ENCODE results near the gene DDTL. TPM values are rescaled to one million over a fixed set of nuclear protein-coding genes. Genes with fewer than 3 reads are reported as not detected.

Gene DDTL
- total RNA-seq, 1 experiment from 2014 or later = 1.1 TPM

- H3K27me3 ChIP-seq (replicated peaks) = no peaks in the 10 kb centered on the region
- DNase-seq (ENCODE audit: low read depth in 1 of 2, low spot score in 2 of 2) = no peak
- H3K36me3 ChIP-seq = no peaks in the 10 kb centered on the region
- H3K4me1 ChIP-seq (replicated peaks) = peaks cover 6% of the 10 kb centered on the region
- H3K9me3 ChIP-seq (replicated peaks) = 0 out of 2 replicates have a peak, but pooled peaks cover 3% of the 10 kb centered on the region
- no peak within 1 kb of the TSS for H3K4me3 ChIP-seq
- H3K27ac ChIP-seq = no peak within 1 kb of the TSS
Observed at GRCh38 chr22:24005201-24005600, 38.5 kb downstream of the DDTL start, which contains the start of gene GSTT4. GSTT4 (minus strand) TSS chr22:24005453; CDS start chr22:24005356, 97 bp downstream.

GRCh38 chr22:24006207-24006913 lies 39.7 kb downstream of the DDTL start:
- no peak overlapping the region for H3K4me3 ChIP-seq
- peaks cover 2% of the 10 kb centered on the region; the same call in 1 of the 2 replicates for H3K36me3 ChIP-seq
- H3K9me3 ChIP-seq (replicated peaks) = 0 out of 2 replicates have a peak, but pooled peaks cover 3% of the 10 kb centered on the region
- DNase-seq (ENCODE audit: low read depth in 1 of 2, low spot score in 2 of 2) = no peak
- no peak overlapping the region for H3K27ac ChIP-seq
- peaks cover 2% of the 10 kb centered on the region for H3K4me1 ChIP-seq (replicated peaks)
- no peaks in the 10 kb centered on the region for H3K27me3 ChIP-seq (replicated peaks)

GRCh38 chr22:24006914-24007214 lies 40.2 kb downstream of the DDTL start:
- no peaks in the 10 kb centered on the region for H3K4me1 ChIP-seq (replicated peaks)
- H3K9me3 ChIP-seq (replicated peaks) = 0 out of 2 replicates have a peak, but pooled peaks cover 3% of the 10 kb centered on the region

GRCh38 chr22:24007253-24008021 lies 40.7 kb downstream of the DDTL start:
- H3K27me3 ChIP-seq (replicated peaks) = no peaks in the 10 kb centered on the region
- no peak for DNase-seq (ENCODE audit: low read depth in 1 of 2, low spot score in 2 of 2)
- peaks cover 3% of the 10 kb centered on the region; the same call in 1 of the 2 replicates for H3K36me3 ChIP-seq
- 0 out of 2 replicates have a peak, but pooled peaks cover 3% of the 10 kb centered on the region for H3K9me3 ChIP-seq (replicated peaks)
- peaks cover 4% of the 10 kb centered on the region for H3K4me1 ChIP-seq (replicated peaks)
- H3K27ac ChIP-seq = no peak overlapping the region
- H3K4me3 ChIP-seq = no peak overlapping the region

More at GRCh38 chr22:24006914-24007214, 40.2 kb downstream of the DDTL start:
- Histone ChIP-seq H3K27me3 (replicated peaks) (no peaks in the 10 kb centered on the region), H3K27ac (no peak overlapping the region), H3K4me3 (no peak overlapping the region), H3K36me3 (peaks cover 3% of the 10 kb centered on the region; the same call in 1 of the 2 replicates)
- DNase-seq (ENCODE audit: low read depth in 1 of 2, low spot score in 2 of 2) = no peak

GRCh38 chr22:24008022-24008283 lies 41.3 kb downstream of the DDTL start:
- Histone ChIP-seq H3K4me3 (no peak overlapping the region), H3K4me1 (replicated peaks) (peaks cover 6% of the 10 kb centered on the region), H3K36me3 (peaks cover 3% of the 10 kb centered on the region; the same call in 1 of the 2 replicates), H3K9me3 (replicated peaks) (0 out of 2 replicates have a peak, but pooled peaks cover 3% of the 10 kb centered on the region), H3K27ac (no peak overlapping the region), H3K27me3 (replicated peaks) (no peaks in the 10 kb centered on the region)
- DNase-seq (ENCODE audit: low read depth in 1 of 2, low spot score in 2 of 2) = no peak

- Histone ChIP-seq H3K36me3 (peaks cover 3% of the 10 kb centered on the region; the same call in 1 of the 2 replicates), H3K9me3 (replicated peaks) (0 out of 2 replicates have a peak, but pooled peaks cover 3% of the 10 kb centered on the region), H3K27me3 (replicated peaks) (no peaks in the 10 kb centered on the region), H3K4me3 (no peak overlapping the region), H3K27ac (no peak overlapping the region), H3K4me1 (replicated peaks) (peaks cover 6% of the 10 kb centered on the region)
- no peak for DNase-seq (ENCODE audit: low read depth in 1 of 2, low spot score in 2 of 2)
Observed at GRCh38 chr22:24008381-24009226, 41.9 kb downstream of the DDTL start.

GRCh38 chr22:24009227-24010017 lies 42.7 kb downstream of the DDTL start:
- Histone ChIP-seq H3K9me3 (replicated peaks) (0 out of 2 replicates have a peak, but pooled peaks cover 3% of the 10 kb centered on the region), H3K27me3 (replicated peaks) (no peaks in the 10 kb centered on the region), H3K27ac (no peak overlapping the region), H3K4me3 (no peak overlapping the region), H3K36me3 (peaks cover 3% of the 10 kb centered on the region; the same call in 1 of the 2 replicates), H3K4me1 (replicated peaks) (peaks cover 6% of the 10 kb centered on the region)
- no peak for DNase-seq (ENCODE audit: low read depth in 1 of 2, low spot score in 2 of 2)

GRCh38 chr22:24010018-24010391 lies 43.3 kb downstream of the DDTL start:
- H3K4me3 ChIP-seq = no peak overlapping the region
- no peak for DNase-seq (ENCODE audit: low read depth in 1 of 2, low spot score in 2 of 2)
- 0 out of 2 replicates have a peak, but pooled peaks cover 3% of the 10 kb centered on the region for H3K9me3 ChIP-seq (replicated peaks)
- no peak overlapping the region for H3K27ac ChIP-seq
- H3K4me1 ChIP-seq (replicated peaks) = peaks cover 6% of the 10 kb centered on the region
- H3K27me3 ChIP-seq (replicated peaks) = no peaks in the 10 kb centered on the region
- peaks cover 3% of the 10 kb centered on the region; the same call in 1 of the 2 replicates for H3K36me3 ChIP-seq

GRCh38 chr22:24011735-24012068 lies 45.0 kb downstream of the DDTL start:
- no peaks in the 10 kb centered on the region for H3K27me3 ChIP-seq (replicated peaks)
- DNase-seq (ENCODE audit: low read depth in 1 of 2, low spot score in 2 of 2) = no peak
- H3K9me3 ChIP-seq (replicated peaks) = 0 out of 2 replicates have a peak, but pooled peaks cover 2% of the 10 kb centered on the region
- H3K4me1 ChIP-seq (replicated peaks) = peaks cover 6% of the 10 kb centered on the region
- peak overlapping the region; percentile 69 for H3K27ac ChIP-seq
- peaks cover 10% of the 10 kb centered on the region; the same call in 1 of the 2 replicates for H3K36me3 ChIP-seq
- H3K4me3 ChIP-seq = peak overlapping the region; percentile 79

- H3K4me1 ChIP-seq (replicated peaks) = peaks cover 6% of the 10 kb centered on the region
- no peaks in the 10 kb centered on the region for H3K27me3 ChIP-seq (replicated peaks)
- no peaks in the 10 kb centered on the region for H3K9me3 ChIP-seq (replicated peaks)
- no peak for DNase-seq (ENCODE audit: low read depth in 1 of 2, low spot score in 2 of 2)
- no peak overlapping the region for H3K4me3 ChIP-seq
- peaks cover 10% of the 10 kb centered on the region; the same call in 1 of the 2 replicates for H3K36me3 ChIP-seq
- H3K27ac ChIP-seq = no peak overlapping the region
Observed at GRCh38 chr22:24016156-24016555, 49.5 kb downstream of the DDTL start.

- Histone ChIP-seq H3K36me3 (0 out of 2 replicates have a peak, but pooled peaks cover 4% of the 10 kb centered on the region), H3K9me3 (replicated peaks) (no peaks in the 10 kb centered on the region), H3K27me3 (replicated peaks) (no peaks in the 10 kb centered on the region), H3K27ac (no peak overlapping the region), H3K4me3 (no peak overlapping the region), H3K4me1 (replicated peaks) (no peaks in the 10 kb centered on the region)
- no peak for DNase-seq (ENCODE audit: low read depth in 1 of 2, low spot score in 2 of 2)
Observed at GRCh38 chr22:24021304-24021703, 54.6 kb downstream of the DDTL start.

Data from SJSA1 (cell line).